Adrenal gland (tissue), 5 donors: ENCODE data around the gene SHF.

Experiments
- CTCF ChIP-seq, 6 experiments: fragments of 450-650 bp in 4 of 6; fragments of 200-600 bp in 2 of 6; sonication (generic) in 1 of 6; IDR thresholded peaks; 1 replicate in 5 of 6; 2 replicates in 1 of 6; pipeline versions ENCODE4 v1.5.1 to v1.8.0; 2016 to 2021; ENCODE audit warnings: antibody characterized with exemption in 6 of 6, mild to moderate bottlenecking in 2 of 6, moderate library complexity in 1 of 6
- POLR2A ChIP-seq, 2 donors: fragments of 450-650 bp; IDR thresholded peaks; one replicate each; pipeline ENCODE4 v1.6.1; 2017; ENCODE audit warnings: antibody characterized with exemption in 2 of 2, mild to moderate bottlenecking in 2 of 2, moderate library complexity in 1 of 2
- donor health status: DM: no; HTN: no; CAD: no.

DNA sequence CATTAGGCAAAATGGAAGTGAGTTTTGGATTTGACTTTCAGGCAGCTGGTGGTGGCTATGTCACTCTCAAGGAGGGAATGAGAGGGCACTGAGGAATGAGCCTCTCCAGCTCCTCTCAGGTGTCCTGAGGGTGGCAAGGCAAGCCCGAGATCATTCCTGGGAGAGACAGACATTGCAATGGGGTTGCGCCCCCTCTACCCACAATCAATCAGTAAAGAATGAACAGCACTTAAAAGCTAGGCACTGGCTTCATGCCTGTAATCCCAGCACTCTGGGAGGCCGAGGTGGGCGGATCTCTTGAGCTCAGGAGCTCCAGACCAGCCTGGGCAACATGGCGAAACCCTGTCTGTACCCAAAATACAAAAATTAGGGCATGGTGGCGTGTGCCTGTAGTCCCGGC is 14.1 kb upstream of the SHF start:
- no peak for TF ChIP-seq CTCF (IDR thresholded peaks at IDR 0.05)
- TF ChIP-seq POLR2A (IDR thresholded peaks at IDR 0.05): no peak
